PC-9 (cell line): ENCODE results near the gene DPY19L3.

Source experiments
- CTCF ChIP-seq: fragments of 200-600 bp; sonication (generic); conservative IDR thresholded peaks from 2 replicates; pipeline ENCODE4 v1.6.1; 2017; ENCODE audit warnings: mixed run types, antibody characterized with exemption, mild to moderate bottlenecking, moderate library complexity
- EZH2 ChIP-seq: fragments of 200-600 bp; sonication (generic); IDR thresholded peaks from 2 replicates; pipeline ENCODE4 v1.8.0; 2017; ENCODE audit warnings: antibody characterized with exemption, low read depth

- TF ChIP-seq CTCF, result no peak
- no peak for TF ChIP-seq EZH2
Observed at GRCh38 chr19:32404933-32405430, 588 bp upstream of the DPY19L3 start.
